ENCODE measurements around the gene HS3ST6.
"Not testable (repeated sequence)": the region's sequence is repeated elsewhere in the genome, so short reads cannot be mapped to it uniquely, and the experiment has no call there.

Gene HS3ST6

GRCh38 chr16:1947369-1947670 is 29.1 kb upstream of the HS3ST6 start:
- no peak overlapping the region for H3K4me3 ChIP-seq (ENCODE audit: low read depth, low read length)

- no peak overlapping the region for H3K4me3 ChIP-seq (ENCODE audit: low read depth, low read length)
Measured at GRCh38 chr16:1946495-1947368, 28.5 kb upstream of the HS3ST6 start.

DNA sequence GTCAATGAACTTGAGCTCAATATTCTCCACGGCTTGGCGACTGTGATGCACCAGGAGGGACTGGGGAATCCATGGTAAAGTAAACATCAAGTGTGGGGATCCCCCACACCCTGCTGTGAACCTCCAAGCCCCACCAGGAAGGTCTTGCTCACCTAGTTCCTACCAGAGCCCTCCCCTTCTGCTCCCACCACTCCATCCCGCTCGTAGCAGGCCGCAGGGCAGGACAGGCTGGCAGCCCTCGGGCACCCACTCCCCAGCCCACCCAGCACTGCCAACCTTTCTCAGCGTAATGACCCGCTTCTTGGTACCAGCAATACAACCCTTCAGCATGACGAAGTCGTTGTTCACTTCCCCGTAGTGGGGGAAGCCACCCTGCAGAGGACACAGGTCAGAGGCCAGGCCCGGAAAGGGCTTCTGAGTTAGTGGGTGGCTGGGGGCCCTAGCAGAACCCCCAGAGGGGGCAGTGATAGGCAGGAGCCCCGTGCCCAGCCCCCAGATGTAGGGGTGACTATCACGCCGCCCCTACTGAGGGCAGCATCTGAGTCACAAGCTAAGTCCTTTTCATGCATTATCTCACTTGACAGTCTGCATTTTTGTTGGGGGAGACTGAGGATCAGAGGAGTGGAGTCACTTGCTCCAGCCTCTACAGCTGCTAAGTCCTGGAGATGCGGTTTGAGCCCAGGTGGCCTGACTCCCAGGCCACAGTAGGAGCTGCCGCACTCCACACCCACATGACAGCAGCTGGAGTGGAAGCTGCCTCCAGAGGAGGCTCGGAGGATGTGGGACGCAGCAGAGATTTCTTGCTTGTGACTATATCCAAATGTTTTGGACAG is 27.6 kb upstream of the HS3ST6 start:
- no peak overlapping the region for H3K4me3 ChIP-seq (ENCODE audit: low read depth, low read length)

DNA sequence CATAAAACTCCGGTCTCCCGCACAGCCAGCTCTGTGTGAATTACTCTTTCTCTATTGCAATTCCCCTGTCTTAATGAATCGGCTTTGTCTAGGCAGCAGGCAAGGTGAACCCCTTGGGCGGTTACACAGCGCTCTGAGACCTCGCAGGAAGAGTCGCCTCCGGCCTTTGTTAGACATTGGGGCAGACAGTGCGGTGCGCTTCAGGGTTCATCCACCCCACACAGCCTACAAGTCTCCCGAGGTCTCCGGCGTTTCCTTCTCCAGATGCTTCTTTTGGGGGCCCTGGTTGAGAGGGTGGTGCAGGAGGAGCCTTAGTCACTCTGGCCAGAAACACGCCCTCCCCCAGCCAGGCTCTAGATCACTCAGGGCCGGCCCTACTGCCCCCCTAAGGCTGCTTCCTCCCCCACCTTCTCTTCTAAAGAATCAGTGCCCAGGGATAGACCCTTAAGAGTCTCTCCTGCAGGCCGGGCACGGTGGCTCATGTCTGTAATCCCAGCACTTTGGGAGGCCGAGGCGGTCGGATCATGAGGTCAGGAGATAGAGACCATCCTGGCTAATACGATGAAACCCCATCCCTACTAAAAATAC is 26.5 kb upstream of the HS3ST6 start:
- no peak overlapping the region for H3K4me3 ChIP-seq (ENCODE audit: low read depth, low read length)

GRCh38 chr16:1942810-1943726 is 24.9 kb upstream of the HS3ST6 start, which contains the start of gene MSRB1:
Gene MSRB1 (minus strand): TSS chr16:1943199. CDS start chr16:1943156, 43 bp downstream.
- H3K4me3 ChIP-seq (ENCODE audit: low read depth, low read length), result peak within 1 kb of the TSS; percentile 72

- H3K4me3 ChIP-seq (ENCODE audit: low read depth, low read length), result peak overlapping the region; percentile 72
Measured at GRCh38 chr16:1942047-1942809, 24.0 kb upstream of the HS3ST6 start.

GRCh38 chr16:1941162-1942046 is 23.2 kb upstream of the HS3ST6 start:
- H3K4me3 ChIP-seq (ENCODE audit: low read depth, low read length), result no peak overlapping the region

DNA sequence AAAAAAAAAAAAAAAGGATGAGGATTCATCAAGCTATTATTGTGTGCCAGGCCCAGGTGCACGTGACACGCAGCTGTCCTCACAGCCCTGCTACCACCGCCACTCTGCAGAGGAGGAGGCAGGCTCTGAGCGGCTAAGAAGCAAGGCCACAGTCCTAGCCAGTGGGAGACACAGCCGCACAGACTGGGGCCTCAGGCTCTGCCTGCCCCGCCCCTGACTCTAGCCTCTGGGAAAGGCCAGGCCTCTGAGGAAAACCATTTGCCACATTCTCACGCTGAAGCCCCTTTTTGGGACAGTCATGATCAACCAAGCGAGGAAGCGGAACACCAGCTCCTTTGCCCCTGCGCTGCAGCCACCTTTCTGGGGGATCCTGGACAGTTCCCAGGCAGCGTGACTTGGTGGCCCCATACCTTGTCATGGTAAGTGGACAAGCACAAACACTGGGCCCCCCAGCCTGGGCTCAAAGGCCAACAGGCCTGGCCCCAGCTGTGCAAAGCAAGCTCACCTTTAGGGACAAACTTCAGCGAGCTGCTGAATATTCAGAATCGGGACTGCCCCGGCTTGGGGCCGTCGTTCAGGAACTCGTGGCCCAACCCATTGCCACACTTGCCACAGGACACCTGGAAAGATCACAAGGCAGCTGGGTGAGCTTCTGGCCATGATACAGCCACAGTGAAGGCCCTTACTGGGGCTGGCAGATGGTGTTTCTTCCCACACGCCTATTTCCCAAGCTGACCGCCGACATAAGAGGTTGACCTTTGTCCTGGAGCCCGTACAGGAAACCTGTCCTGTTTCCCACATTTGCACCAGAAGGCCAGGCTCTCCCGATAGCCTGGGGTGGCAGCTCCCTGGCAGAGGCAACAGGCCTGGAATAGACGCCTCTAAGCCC is 22.3 kb upstream of the HS3ST6 start:
- no peak overlapping the region for H3K4me3 ChIP-seq (ENCODE audit: low read depth, low read length)

- not testable (repeated sequence) for H3K4me3 ChIP-seq (ENCODE audit: low read depth, low read length)
Measured at GRCh38 chr16:1939833-1940232, 21.6 kb upstream of the HS3ST6 start.

DNA sequence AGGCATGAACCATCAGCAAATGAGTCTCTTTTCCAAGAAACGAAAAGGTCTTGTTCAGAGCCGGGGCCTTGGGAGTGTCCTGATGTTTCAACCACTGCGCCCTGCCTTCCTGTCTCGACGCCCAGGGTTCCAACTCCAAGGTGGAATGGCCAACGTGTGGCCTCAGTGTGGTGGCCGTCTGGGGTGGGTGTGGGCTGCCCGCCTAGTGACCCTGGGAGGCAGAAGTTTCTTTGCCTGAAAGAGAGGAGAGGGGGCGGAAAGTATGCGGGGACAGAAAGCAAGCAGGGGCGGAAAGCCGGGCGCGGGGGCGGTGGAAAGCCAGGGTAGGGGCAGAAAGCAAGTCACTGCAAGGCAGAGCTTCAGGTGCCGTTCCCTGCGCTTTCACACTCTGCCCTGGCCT is 20.7 kb upstream of the HS3ST6 start:
- no peak overlapping the region for H3K4me3 ChIP-seq (ENCODE audit: low read depth, low read length)

GRCh38 chr16:1938316-1938715 is 20.1 kb upstream of the HS3ST6 start:
- no peak overlapping the region for H3K4me3 ChIP-seq (ENCODE audit: low read depth, low read length)

DNA sequence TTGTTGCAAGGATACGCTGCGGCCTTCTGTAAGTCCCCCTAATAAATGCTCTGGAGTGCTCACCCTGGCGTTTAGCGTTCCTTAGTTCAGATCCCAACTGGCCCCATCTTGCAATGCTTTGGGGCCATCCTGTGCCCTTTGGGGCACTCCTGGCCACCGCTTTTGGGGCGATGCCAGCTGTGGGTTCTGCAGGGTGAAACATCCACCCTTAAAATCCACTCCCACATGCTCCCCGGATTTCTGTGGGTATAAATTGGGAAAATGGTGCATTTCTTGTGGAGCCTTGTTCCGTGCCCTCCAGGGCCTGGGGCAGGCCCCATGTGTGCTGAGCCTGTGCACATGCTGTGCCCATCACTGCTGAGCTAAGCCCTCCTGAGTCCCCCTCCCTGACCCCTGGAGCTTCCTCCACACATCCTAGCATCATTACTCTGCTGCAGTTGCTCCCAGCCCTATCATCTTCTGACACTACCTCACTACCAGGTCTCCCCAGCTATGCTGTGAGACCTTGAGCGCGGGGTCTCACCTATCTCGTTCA is 18.8 kb upstream of the HS3ST6 start:
- no peak overlapping the region for H3K4me3 ChIP-seq (ENCODE audit: low read depth, low read length)

- H3K4me3 ChIP-seq (ENCODE audit: low read depth, low read length), result no peak overlapping the region
Measured at GRCh38 chr16:1933097-1933661, 15.0 kb upstream of the HS3ST6 start.

GRCh38 chr16:1932050-1933028 is 14.1 kb upstream of the HS3ST6 start:
- H3K4me3 ChIP-seq (ENCODE audit: low read depth, low read length), result no peak overlapping the region

DNA sequence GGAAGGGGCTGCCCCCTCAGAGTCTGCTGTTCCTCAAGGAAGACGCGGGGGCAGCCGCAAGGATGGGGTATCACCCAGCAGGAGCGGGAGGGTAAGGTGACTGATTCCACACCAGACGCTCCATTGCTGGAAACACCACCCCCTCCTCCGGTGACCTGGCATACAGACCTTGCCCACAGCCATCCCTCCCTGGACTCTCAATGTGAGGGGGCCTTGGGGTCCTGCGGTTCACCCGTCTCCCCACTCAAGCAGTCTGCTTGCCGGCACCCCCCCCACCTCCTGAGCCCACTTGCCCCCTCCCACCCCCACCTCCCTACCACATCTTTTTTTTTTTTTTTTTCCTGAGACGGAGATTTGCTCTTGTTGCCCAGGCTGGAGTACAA is 12.1 kb upstream of the HS3ST6 start:
- H3K4me3 ChIP-seq (ENCODE audit: low read depth, low read length), result no peak overlapping the region

All from iPS-11a (cell line).